ENCODE measurements around the gene GPR137. TPM values are rescaled to one million over a fixed set of nuclear protein-coding genes. Genes with fewer than 3 reads are reported as not detected.

Gene GPR137
- total RNA-seq, 4 donors from 2014 or later = 6.4 to 35.2 (median 27.4) TPM

- TF ChIP-seq POLR2A (IDR thresholded peaks at IDR 0.05) (no peak), POLR2AphosphoS5 (IDR thresholded peaks at IDR 0.05) (no peak), CTCF (IDR thresholded peaks at IDR 0.05) (no peak)
- in situ Hi-C loops (cut with MboI; ENCODE audit: low pct_ligation_motif_present in 1 of 4, low pct_unique_long_range_greater_than_20kb in 1 of 4, low sequenced_read_pairs in 3 of 4) = no loop called here
Observed at GRCh38 chr11:64333556-64333955, 47.9 kb downstream of the GPR137 start.

GRCh38 chr11:64334764-64335735, 49.4 kb downstream of the GPR137 start:
- H3K36me3 ChIP-seq = no peaks in the 10 kb centered on the region
- H3K27me3 ChIP-seq = no peaks in the 10 kb centered on the region
- H3K4me1 ChIP-seq = peaks cover 10 to 38% (median 25%) of the 10 kb centered on the region in 4 donors
- peak overlapping the region; percentile 14 to 55 (median 43) for H3K27ac ChIP-seq
- in situ Hi-C loops (cut with MboI; ENCODE audit: low pct_ligation_motif_present in 1 of 4, low pct_unique_long_range_greater_than_20kb in 1 of 4, low sequenced_read_pairs in 3 of 4) (no loop called here), intact Hi-C loops (cut with DNase I; ENCODE audit: low total_unique reads) (no loop called here)
- peak; percentile 78 for DNase-seq
- WGBS, 2 donors (ENCODE audit: low coverage in 1 of 2) = 48 to 50% methylated on average over 6 to 13 of the region's 13 CpGs
- no peak overlapping the region for H3K4me3 ChIP-seq
- H3K9me3 ChIP-seq = no peaks in the 10 kb centered on the region
- TF ChIP-seq POLR2A (IDR thresholded peaks at IDR 0.05) = no peak
- peak in 2 of 3 donors; percentile 27 to 66 for TF ChIP-seq POLR2AphosphoS5 (IDR thresholded peaks at IDR 0.05)
- peak in 1 of 5 experiments; percentile 22 for TF ChIP-seq CTCF (IDR thresholded peaks at IDR 0.05)

More at GRCh38 chr11:64333556-64333955, 47.9 kb downstream of the GPR137 start:
- Histone ChIP-seq H3K36me3 (no peaks in the 10 kb centered on the region), H3K4me3 (no peak overlapping the region), H3K9me3 (no peaks in the 10 kb centered on the region), H3K27me3 (no peaks in the 10 kb centered on the region), H3K27ac (no peak overlapping the region), H3K4me1 (peaks cover 10 to 51% (median 33%) of the 10 kb centered on the region in 4 donors)
- WGBS, 2 donors (ENCODE audit: low coverage in 1 of 2) = 33 to 88% methylated on average over 2 to 8 of the region's 8 CpGs
- DNase-seq = no peak
- intact Hi-C loops (cut with DNase I; ENCODE audit: low total_unique reads) = no loop called here

DNA sequence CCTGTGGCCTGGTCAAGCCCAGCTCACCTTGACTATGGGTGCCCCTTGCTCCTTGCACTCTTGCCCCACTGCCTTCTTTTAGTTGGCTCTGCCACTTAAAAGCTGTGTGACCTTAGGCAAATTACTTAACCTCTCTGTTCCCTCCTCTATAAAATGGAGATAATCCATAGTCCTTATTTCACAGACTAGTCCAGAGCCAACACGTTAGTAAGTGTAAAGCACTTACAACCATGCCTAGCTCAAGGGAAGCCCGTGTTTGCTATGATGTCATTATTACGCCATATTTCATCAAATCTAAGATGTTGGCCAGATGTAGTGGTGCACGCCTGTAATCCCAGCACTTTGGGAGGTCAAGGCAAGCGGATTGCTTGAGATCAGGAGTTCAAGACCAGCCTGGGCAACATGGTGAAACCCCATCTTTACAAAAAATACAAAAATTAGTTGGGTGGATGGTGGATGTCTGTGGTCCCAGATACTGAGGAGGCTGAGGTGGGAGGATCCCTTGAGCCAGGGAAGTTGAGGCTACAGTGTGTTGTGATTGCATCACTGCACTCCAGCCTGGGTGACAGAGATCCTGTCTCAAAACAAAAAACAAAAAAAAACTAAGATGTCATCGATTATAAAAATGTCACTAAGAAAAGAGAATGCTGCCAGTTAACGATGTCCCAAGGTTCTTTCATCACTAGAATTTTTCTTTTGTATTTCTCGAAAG, 52.0 kb downstream of the GPR137 start:
- H3K27ac ChIP-seq = no peak overlapping the region
- H3K4me3 ChIP-seq = no peak overlapping the region
- no peaks in the 10 kb centered on the region for H3K9me3 ChIP-seq
- DNase-seq = no peak
- no peaks in the 10 kb centered on the region for H3K36me3 ChIP-seq
- TF ChIP-seq EP300 (IDR thresholded peaks at IDR 0.05; ENCODE audit: low read depth) (no peak), POLR2A (IDR thresholded peaks at IDR 0.05) (no peak), CTCF (IDR thresholded peaks at IDR 0.05) (no peak), POLR2AphosphoS5 (IDR thresholded peaks at IDR 0.05) (no peak)
- peaks cover 7 to 27% (median 26%) of the 10 kb centered on the region in 4 donors for H3K4me1 ChIP-seq
- H3K27me3 ChIP-seq = no peaks in the 10 kb centered on the region
- intact Hi-C loops (cut with DNase I; ENCODE audit: low total_unique reads) (no loop called here), in situ Hi-C loops (cut with MboI; ENCODE audit: low pct_ligation_motif_present in 1 of 4, low pct_unique_long_range_greater_than_20kb in 1 of 4, low sequenced_read_pairs in 3 of 4) (no loop called here)
- 68 to 79% methylated on average over 4 to 8 of the region's 8 CpGs for WGBS, 2 donors (ENCODE audit: low coverage in 1 of 2)

- Histone ChIP-seq H3K4me3 (no peak overlapping the region), H3K9me3 (no peaks in the 10 kb centered on the region), H3K36me3 (no peaks in the 10 kb centered on the region), H3K27ac (no peak overlapping the region), H3K27me3 (no peaks in the 10 kb centered on the region), H3K4me1 (peaks cover 7 to 37% (median 32%) of the 10 kb centered on the region in 4 donors)
- in situ Hi-C loops (cut with MboI; ENCODE audit: low pct_ligation_motif_present in 1 of 4, low pct_unique_long_range_greater_than_20kb in 1 of 4, low sequenced_read_pairs in 3 of 4) (no loop called here), intact Hi-C loops (cut with DNase I; ENCODE audit: low total_unique reads) (no loop called here)
- TF ChIP-seq EP300 (IDR thresholded peaks at IDR 0.05; ENCODE audit: low read depth) (no peak), CTCF (IDR thresholded peaks at IDR 0.05) (no peak), POLR2A (IDR thresholded peaks at IDR 0.05) (no peak), POLR2AphosphoS5 (IDR thresholded peaks at IDR 0.05) (no peak)
- no peak for DNase-seq
- WGBS, 2 donors (ENCODE audit: low coverage in 1 of 2) = 84 to 100% methylated on average over 1 to 8 of the region's 8 CpGs
Observed at GRCh38 chr11:64338716-64339115, 53.1 kb downstream of the GPR137 start.

Data from transverse colon (tissue), 4 donors.